ENCODE data around the gene CACNG5.

CACNG5 gene

DNA sequence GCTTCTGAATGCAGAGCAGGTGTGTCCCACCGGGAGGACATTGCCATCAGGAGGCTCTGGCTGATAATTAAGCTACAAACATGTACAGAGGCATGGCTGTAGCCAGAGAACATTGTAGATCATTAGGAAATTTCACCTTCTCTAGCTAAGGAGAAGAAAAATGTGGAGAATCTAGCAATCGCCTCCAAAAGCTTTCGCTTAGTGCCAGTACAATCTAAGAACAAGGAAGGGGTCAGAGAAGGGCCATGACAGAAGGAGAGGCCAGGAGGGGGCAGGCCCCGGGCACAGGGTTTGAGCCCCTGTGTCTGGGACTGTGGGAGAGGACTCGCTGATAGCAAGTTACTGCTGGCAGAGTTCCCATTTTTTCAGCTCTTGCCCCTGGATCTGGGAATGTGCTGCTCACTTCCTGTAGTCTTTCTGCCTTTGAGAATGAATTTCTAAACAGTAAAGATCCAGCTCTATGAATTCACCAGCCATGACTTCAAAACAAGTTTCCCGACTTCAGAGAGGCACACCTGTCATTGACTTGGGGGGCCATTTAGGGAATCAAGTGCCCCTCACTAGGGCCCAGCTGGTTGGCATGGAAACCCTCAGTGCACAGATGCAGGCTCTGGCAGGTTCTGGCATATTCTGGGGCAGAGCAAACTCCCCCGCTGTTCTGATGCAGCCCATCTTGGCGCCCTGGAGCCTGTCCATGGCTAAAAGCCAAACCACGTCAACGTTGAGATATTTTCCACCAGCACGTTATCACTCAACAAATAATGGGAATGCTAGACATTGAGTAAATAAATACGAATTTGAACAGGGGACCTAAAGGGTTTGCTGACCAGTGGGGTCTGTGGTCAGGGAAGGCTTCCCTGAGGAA, 70.1 kb downstream of the CACNG5 start (continued):
- TF ChIP-seq, protein P1, sequence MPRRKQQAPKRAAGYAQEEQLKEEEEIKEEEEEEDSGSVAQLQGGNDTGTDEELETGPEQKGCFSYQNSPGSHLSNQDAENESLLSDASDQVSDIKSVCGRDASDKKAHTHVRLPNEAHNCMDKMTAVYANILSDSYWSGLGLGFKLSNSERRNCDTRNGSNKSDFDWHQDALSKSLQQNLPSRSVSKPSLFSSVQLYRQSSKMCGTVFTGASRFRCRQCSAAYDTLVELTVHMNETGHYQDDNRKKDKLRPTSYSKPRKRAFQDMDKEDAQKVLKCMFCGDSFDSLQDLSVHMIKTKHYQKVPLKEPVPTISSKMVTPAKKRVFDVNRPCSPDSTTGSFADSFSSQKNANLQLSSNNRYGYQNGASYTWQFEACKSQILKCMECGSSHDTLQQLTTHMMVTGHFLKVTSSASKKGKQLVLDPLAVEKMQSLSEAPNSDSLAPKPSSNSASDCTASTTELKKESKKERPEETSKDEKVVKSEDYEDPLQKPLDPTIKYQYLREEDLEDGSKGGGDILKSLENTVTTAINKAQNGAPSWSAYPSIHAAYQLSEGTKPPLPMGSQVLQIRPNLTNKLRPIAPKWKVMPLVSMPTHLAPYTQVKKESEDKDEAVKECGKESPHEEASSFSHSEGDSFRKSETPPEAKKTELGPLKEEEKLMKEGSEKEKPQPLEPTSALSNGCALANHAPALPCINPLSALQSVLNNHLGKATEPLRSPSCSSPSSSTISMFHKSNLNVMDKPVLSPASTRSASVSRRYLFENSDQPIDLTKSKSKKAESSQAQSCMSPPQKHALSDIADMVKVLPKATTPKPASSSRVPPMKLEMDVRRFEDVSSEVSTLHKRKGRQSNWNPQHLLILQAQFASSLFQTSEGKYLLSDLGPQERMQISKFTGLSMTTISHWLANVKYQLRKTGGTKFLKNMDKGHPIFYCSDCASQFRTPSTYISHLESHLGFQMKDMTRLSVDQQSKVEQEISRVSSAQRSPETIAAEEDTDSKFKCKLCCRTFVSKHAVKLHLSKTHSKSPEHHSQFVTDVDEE (CRISPR knock-in tag; IDR thresholded peaks at IDR 0.05) = peak; percentile 20; the same call in 1 of the 2 replicates
- TF ChIP-seq RARB (CRISPR knock-in tag; IDR thresholded peaks at IDR 0.05) (no peak), TOX (CRISPR knock-in tag; IDR thresholded peaks at IDR 0.05; ENCODE audit: borderline replicate concordance) (no peak), ZFP30 (CRISPR knock-in tag; IDR thresholded peaks at IDR 0.05) (0 out of 2 replicates have a peak, but pooled peaks have one; percentile 3), TCF4 (CRISPR knock-in tag; IDR thresholded peaks at IDR 0.05; ENCODE audit: borderline replicate concordance) (no peak), ISL1 (CRISPR knock-in tag; IDR thresholded peaks at IDR 0.05) (no peak)
- TF ChIP-seq, protein P2, sequence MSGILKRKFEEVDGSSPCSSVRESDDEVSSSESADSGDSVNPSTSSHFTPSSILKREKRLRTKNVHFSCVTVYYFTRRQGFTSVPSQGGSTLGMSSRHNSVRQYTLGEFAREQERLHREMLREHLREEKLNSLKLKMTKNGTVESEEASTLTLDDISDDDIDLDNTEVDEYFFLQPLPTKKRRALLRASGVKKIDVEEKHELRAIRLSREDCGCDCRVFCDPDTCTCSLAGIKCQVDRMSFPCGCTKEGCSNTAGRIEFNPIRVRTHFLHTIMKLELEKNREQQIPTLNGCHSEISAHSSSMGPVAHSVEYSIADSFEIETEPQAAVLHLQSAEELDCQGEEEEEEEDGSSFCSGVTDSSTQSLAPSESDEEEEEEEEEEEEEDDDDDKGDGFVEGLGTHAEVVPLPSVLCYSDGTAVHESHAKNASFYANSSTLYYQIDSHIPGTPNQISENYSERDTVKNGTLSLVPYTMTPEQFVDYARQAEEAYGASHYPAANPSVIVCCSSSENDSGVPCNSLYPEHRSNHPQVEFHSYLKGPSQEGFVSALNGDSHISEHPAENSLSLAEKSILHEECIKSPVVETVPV (CRISPR knock-in tag; IDR thresholded peaks at IDR 0.05) = 0 out of 2 replicates have a peak, but pooled peaks have one; percentile 3

DNA sequence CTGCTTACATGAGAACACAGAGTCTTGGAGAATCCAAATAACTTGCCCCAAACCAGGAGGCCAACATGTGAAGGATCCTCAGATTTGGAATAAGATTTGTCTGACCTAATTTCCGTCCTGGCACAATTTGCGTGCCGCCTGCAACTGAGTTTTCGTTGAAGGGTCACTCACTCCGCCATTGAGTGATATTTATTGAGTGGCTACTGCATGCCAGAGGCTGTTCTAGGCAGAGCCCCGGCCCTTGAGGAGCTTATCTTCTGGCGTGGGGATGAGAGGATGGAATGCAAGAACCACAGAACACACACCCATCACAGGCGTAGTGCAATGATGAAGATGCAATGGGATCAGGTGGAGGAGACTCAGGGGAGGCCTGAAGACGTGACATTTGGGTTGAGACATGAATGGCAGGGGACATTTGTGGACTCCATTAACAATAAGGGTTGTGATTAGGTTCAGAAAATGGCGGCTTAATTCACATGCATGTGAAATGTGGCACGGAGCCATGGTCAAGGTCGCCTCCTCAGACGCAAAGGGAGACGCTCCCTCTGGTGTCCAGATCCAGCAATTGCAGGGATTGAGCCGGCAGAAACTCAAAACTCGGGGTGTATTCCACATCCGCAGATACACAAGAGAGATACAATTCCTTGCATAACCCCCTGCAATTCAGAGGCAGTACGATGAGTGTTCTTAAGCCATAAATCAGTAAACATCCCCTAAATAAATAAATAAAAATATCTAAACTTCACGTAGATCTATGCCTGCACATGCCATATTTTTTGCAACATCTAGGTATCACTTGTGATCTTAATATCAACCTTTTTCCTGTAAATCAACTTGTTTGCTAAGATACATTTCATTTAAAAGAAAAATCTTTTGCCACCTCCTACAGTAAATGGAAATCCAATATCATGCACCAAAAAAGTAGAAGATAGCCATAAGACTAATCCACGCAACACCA, 71.7 kb downstream of the CACNG5 start:
- ATAC-seq = peak; percentile 53
- peak; percentile 93 for TF ChIP-seq CSDC2 (CRISPR knock-in tag; IDR thresholded peaks at IDR 0.05)
- TF ChIP-seq OSR1 (CRISPR knock-in tag; IDR thresholded peaks at IDR 0.05) = no peak
- peak; percentile 28; the same call in 1 of the 2 replicates for TF ChIP-seq ZNF8 (CRISPR knock-in tag; IDR thresholded peaks at IDR 0.05)
- TF ChIP-seq ZNF565 (CRISPR knock-in tag; conservative IDR thresholded peaks at IDR 0.05; ENCODE audit: low read depth) = peak; percentile 89
- TF ChIP-seq, protein P1 (CRISPR knock-in tag; IDR thresholded peaks at IDR 0.05) = peak; percentile 64; the same call in 1 of the 2 replicates
- TF ChIP-seq PPARA (CRISPR knock-in tag; IDR thresholded peaks at IDR 0.05; ENCODE audit: borderline replicate concordance) = 0 out of 2 replicates have a peak, but pooled peaks have one; percentile 60

GRCh38 chr17:66909804-66910373, 75.0 kb downstream of the CACNG5 start:
- TF ChIP-seq, protein P1 (CRISPR knock-in tag; IDR thresholded peaks at IDR 0.05) = no peak
- TF ChIP-seq ZFP30 (CRISPR knock-in tag; IDR thresholded peaks at IDR 0.05) = no peak
- TF ChIP-seq ARNTL (CRISPR knock-in tag; IDR thresholded peaks at IDR 0.05; ENCODE audit: borderline replicate concordance, low read depth) = no peak
- no peak for ATAC-seq

Measured in SK-N-SH treated with all-trans-retinoic acid at 6 μM for 48 hours (cell line).